IPS-NIHi7 (cell line): ENCODE results near the gene RBM5.
A peak's percentile ranks its signal among the peaks of the same experiment; 100 is the strongest.

ENCODE experiments used
- DNase-seq: peaks from one replicate; pipeline ENCODE4 v3.0.0; 2012; ENCODE audit warnings: mixed read lengths; ENCODE audit errors: extremely low spot score

RBM5 gene

DNA sequence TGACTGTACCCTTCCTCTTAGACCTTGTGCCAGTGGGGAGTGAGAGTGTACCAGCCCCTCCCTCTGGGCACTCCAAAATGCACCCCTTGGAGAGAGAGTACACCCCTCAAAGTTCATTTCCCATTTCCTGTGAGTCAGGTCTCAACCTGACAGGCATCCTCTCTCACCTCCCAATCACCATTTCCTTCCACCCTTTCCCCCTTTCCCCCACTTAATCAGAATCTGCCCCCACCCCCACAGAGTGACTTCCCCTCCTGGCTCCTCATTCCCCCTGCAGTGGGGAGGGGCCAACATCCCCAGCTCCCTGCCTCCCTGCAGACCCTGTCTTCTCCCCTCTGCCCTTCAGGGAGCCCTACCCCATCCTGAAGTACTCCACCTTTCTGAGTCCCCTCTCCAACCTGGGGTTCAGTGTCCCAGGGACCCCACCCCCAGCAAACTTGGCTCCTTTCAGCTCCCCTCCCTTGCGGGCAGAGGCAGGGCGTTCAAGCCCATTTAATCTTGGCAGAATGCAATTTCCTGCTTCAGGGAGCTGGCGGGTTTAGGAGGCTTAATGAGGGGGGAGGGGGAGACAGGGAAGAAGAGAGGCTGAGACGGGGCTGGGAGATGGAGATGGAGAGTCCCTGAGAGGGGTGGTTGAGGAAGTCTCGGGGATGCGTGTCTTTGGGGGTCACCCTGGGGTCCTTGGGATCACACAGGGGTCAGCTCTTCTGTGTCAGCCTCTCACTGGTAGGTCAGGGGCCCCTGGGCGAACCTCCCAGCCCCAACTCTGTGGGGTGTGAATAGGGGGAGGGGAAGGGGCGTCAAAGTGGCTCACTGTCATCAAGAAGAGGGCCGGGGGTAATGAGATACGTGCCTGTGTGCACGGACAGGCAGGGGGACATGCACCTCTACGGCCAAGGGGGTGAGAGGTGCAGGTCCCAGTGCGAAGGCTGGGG is 49.8 kb downstream of the RBM5 start:
- peak; percentile 73 for DNase-seq

DNA sequence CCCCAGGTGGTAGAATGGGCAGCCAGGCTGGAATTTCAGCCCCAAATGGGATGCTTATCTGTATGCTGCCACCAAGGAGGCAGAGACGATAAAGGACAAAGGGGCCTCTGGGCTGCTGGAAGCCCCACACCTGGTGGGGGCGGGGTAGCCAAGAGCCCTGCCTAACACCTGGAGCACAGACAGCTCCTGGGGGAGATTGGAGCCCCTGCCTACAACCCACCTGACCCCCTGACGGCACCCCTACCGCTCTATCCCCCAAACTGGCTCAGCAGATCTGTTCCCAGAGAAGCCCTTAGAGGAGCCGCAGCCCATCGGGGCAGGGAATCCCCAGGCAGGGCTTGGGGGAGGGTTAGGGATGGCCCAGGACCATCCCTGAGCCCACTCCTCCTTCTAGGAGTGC is 50.6 kb downstream of the RBM5 start:
- no peak for DNase-seq

DNA sequence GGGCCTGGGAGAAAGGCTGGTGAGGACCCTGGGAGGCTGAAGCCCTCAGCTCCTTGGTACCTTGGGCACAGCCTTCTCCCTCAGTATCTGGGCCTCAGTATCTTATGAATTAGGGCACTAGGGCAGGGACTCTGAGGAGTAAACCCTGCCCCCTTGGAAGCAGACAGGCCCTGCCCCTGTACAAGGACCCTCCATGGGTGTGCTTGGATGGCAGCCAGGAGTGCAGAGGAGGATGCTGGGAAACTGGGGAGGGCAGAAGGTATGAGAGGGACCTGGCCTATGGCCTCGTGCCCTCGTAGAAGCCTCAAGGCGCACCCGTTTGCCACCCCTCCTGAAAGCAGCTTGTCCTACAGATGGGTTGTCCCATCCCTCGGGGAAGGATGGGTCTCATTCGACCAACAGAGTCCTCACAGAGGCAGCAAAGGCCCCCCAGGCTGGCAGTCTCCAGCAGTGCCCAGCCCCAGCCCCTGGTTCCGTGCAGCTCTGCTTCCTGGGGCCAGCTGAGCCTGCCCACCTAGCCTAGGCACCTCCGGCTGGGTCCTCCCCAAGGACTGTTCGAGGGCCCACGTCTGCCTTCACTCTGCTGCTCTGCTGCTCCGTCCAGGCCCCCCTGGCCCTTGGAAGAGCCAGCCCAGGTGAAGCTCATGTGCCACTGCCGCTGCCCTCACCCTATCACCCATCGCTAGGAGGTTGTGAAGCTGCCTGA is 51.2 kb downstream of the RBM5 start:
- no peak for DNase-seq

DNA sequence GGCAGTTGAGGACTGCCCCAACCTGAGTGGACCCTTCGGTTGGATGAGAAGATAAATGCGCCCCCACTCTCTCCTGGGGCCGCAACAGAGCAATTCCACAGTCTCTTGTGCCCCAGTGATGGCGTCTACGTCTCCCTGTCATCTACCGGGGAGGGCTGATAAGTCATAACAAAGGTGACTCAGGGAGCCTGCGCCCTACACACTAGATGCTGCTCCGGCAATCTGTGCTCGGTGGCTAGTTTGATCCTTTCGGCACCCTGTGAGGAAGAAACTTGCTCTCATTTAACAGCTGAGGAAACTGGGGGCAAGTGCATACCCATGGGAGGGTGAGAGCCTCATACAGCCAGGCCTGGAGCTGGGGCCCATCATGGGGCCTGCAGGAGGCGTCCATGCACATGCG is 52.3 kb downstream of the RBM5 start:
- no peak for DNase-seq

DNA sequence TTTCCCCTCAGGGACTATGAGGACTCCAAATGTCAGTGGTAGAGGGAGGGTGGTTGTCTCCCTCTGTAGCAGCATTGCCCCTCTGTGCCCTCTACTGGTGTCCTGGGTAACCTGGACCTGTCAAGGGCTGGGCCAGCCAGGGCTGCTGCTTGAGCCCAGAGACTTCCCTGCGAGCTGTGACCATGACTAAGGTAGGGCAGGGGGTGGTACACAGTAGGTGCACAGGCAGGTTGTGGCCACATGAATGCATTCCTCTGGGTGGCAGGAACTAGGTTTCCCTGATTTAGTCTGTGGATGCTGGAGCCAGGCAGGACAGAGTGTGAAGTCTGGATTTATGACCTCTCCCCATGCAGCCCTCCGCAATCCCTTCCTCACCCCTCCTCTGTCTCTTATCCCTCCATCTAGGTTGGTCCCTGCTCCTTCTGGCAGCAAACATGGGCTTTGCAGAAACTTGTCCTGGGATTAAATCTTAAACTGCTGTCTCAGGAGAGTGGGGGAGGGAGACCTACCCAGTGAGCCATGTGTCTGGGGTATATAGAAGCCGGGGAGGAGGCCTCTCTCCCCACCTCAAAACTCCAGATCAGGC is 57.7 kb downstream of the RBM5 start:
- no peak for DNase-seq

DNA sequence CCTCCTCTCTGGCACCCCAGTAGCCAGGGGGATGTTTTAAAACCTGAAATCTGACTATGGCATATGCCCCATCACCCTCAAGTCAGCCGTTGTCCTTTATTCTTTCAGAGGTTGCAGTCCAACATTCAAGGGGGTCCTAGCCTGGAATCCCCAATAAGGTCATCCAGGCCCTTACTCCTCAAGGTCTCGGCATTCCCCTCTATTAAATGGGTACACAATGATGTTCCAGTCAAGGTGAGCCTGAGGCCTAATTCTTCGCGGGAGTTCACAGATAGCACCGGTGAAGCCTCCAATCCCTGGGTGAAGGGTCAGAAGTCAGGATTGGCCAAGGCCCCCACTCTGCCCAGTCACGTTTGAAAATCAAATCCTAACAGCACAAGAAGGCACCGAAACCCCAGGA is 58.3 kb downstream of the RBM5 start:
- DNase-seq = no peak

DNA sequence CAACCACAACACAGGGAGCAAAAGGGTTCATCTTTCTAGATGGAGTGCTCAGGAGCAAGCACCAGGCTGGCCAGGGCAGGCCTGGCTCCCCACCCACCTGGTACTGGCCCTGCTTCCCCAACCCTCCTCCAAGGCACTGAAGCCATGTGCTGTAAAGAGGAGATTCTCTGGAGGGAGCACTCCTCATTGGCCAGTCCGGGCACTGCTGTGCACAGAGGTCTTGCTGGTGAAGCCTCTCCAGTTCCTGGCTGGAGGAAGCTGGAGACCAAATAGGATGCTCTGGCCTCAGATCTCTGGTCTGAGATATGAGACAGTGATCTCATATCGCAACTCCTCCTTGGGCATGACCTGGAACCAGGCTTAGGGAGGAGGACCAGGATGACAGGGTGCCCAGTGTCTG is 58.7 kb downstream of the RBM5 start:
- DNase-seq = no peak

DNA sequence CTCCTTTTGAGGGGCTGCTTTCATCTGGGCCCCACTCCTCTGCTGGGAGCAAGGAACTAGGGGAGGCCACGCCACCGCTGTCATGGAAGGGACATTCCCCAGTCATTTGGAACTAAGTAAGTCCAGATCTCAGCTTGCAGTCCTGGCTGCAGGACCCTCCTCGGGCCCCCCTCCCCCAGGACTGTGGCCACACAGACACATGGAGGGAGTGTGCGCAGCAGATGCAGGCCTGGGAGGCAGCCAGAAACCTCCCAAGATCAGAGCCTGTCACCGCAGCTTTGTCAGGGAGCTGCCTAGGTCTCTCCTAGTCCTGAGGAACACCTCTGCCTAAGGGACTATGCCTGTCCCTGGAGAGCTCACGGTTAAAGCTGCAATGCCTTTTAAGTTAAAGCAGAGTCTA is 59.1 kb downstream of the RBM5 start:
- no peak for DNase-seq

DNA sequence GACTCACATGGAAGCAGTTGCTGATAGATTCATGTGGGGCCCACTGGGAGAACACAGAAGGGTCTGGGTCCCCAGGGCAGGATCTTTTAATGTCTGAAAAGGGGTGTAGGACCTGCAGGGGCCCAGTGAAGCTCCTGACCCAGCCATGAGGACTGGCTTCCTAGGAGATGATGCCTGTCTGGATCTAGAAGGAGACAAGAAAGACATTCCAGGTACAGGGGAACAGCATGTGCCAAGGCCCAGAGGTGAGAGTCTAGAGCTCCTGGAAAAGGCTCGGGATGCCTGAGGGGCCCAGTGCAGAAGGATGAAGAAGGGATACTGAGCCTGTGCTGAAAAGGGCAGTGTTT is 61.7 kb downstream of the RBM5 start:
- DNase-seq = no peak

DNA sequence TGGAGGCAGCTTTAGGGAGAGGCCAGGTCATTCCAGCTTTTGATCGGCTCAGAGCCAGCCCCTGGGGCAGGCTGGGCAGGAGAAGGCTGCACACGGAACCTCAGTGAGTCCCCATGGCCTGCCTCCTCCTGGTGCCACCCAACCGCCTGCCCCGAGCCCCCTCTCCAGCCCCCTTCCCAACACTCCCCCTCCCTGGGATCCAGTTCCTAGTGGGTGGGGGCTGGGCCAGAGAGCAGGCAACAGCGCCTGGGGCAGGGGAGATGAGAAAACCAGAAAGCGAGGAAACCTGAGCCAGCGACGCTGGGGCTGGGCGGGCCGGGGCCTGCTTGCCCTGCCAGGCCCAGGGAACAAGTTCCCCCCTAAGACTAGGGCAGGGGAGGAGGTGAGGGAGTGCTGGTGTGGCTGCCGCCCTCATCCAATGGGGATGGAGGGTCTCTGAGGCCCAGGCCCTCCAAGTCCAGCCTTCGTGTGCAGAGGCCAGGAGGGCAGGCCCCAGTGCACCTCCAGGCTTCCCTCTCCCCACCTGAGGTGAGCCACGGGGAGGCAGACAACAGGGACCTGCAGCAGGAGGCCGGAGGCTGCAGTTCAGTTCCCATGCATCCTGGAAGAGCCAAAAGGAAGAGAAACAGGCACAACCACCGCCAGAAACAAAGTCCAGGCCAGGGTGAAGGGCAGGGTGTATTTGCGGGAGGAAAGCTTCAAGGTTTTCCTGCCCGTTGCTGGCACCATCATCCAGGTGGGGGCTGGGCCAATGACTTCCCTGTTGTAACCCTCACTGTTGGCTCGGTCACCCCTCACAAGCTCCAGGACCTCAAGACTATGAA is 62.4 kb downstream of the RBM5 start:
- peak; percentile 74 for DNase-seq

DNA sequence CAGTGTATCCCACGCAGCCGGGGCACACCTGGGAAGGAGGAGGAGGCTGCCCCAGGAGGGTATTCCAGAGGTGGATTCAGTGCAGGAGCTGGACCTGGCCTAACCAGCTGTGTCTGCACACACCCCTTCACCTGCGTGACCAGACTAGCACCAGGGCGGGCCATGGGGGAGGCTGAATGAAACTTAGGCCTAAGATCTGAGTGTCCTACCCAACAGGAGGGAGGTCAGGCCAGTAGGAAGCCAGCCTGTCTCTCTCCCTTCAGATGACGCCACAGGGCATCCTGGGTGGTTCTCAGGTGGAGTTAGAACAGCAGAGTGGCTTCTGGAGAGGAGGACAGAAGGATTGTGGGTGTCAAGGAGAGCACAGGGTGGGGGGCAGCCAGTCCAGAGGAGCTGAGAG is 63.0 kb downstream of the RBM5 start:
- DNase-seq = no peak

DNA sequence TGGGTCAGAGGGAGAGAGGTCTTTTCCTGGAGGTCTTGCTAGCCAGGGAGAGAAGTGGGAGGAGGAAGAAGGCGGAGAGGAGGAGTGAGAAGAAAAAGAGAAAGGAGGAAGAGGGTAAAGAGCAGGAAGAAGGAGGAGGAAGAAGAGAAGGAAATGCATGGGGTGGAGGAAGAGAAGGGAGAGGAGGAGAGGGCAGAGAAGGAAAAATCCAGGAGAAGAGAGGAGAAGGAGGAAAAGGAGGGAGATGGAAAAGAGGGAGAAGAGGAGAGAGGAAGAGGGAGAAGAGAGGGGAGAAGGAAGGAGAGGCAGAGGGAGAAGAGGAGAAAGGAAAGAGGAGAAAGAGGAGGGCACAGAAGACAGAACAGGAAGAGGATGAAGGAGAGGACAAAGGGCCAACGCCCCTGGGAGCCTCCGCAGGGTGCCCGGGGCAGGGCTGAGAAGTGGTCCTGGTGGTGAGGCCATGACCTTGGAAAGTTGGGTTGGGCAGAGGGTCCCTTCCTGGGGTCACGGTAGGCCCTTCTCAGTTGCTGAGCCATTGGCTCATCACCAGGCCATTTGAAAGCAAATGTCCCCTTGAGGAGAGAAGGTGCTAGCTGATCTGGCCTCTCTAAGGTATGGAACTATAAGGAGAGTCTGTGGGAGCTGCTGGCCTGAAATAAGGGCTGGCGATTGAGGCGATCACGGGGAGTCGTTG is 65.2 kb downstream of the RBM5 start:
- no peak for DNase-seq

DNA sequence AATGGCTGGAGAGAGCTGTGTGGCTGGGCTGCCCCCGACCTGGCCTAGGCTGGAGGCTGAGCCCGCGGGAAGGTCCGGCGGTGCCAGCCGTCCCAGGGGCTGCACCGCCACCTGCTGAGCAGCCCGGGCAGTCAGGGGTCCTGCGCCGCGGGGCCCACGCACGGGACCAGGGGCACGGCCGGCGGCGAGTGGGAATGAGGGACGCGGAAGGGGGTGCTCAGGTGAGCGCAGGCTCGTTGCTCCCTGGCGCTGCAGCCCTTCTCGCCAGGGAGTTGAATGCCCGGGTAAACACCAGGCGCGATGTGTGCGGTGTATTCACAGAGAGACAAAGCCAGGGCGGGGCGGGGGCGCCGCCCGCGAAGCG is 65.7 kb downstream of the RBM5 start:
- peak; percentile 59 for DNase-seq

DNA sequence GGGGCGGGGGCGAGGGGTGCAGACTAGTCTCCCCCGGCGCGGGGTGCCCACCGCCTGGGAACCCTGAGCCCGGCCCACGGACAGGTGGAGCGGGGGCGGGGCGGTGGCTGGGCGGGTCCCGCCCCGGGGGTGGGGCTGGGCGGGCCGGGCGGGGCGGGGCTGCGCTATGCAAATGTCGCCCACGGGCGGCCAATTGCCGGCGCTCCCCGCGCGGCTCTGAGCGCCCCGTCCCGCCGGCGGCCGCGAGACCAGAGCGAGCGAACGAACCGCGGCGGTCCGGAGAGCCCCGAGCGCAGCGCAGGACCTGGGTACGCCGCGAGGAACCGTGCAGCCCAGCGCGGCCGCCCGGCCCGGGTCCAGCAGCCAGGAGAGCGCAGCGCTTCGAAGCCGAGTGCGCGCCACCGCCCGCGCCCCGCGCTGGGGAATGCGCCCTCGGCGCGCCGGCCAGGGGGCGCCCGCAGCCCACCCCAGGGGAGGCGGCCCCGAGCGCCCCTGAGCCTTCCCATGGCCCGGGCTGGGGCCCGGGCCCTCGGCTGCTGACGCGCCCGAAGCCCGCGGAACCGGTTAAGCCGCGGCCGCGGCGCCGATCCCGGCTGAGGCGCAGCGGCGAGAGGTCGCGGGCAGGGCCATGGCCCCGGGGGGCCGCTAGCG is 66.2 kb downstream of the RBM5 start, which contains the start of gene SEMA3F:
TSS of gene SEMA3F (plus strand) at position 485 of the 651 bp plus-strand sequence. CDS start 4,299 bp downstream, outside the sequence.
- peak; percentile 88 for DNase-seq

DNA sequence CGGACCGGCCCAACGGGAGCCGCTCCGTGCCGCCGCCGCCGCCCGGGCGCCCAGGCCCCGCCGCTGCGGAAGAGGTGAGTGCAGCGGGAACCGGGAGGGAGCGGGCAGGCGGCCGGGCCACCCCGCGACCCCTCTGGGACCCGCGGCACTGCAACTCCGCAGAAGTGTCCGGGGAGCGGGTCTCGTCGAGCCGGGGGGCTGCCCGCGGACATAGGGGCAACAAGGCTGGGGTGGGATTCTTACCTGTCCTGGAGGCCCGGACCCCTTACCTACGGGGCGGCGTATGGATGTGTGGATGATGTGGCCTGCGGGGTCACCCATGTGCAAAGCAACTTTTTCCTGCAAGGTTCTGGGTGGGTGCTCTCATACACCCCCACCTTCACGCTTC is 66.8 kb downstream of the RBM5 start:
- no peak for DNase-seq

DNA sequence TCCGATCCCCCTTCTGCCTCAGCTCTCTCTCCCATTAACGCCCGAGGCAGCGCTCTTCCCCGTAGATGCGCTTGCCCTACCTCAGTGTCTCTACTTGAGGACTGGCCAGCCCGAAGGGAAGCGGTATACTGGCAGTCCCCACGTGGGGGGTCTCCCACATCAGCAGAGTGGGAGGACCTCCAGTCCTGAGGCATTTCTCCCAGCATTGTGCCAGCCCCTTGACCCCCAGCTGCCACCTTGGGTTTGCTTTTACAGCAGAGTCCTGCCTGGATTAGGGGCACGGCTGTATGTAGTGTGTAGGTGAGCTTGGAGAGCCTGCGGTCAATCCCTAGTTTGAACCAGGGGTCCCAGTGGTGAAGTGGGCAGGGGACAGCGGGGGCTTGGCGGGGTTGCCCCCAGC is 67.2 kb downstream of the RBM5 start:
- no peak for DNase-seq

DNA sequence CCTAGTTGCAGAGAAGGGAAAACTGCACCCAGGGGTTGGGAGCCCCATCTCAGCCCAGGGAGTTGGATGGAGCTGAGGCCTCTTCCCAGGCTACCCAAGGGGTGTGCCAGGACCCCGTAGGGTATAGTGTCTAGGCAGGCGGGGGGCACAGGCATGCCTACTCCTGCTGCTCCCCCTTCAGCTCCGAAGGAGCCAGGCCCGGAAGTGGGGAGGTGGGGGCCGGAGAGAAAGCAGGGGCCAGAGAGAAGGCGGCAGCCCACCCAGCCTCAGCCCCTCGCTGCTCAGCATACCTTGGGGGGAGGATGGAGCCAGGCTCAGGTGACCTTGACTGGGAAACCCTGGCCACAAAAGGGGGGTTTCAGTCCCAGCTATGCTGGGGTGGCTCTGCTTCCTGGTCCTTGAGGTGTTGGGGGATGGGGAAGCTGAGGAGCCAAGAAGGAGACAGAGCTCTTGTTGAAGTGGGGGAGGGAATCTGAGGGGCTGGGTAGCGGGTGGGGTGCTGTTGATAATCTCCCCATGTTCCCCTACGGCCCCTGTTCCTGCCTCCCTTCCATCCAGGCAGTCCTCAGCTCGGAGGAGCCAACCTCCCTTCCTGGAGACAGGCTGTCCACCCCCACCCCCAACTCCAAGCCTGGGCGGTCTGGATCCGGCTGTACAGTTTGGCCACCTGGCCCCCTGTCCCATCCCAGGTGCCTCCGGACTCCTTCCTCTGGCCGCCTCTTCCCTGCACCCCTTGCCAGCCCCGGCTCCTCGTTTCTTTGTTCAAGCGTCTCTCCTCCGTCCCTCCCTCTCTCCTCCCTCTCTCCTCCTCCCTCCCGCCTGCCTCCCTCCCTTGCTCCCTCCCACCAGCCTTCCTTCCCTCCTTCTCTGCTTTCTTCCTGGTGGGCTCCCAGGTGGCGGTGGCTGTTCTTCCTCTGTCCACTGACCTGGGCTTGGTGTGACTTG is 68.1 kb downstream of the RBM5 start:
- peak; percentile 68 for DNase-seq

DNA sequence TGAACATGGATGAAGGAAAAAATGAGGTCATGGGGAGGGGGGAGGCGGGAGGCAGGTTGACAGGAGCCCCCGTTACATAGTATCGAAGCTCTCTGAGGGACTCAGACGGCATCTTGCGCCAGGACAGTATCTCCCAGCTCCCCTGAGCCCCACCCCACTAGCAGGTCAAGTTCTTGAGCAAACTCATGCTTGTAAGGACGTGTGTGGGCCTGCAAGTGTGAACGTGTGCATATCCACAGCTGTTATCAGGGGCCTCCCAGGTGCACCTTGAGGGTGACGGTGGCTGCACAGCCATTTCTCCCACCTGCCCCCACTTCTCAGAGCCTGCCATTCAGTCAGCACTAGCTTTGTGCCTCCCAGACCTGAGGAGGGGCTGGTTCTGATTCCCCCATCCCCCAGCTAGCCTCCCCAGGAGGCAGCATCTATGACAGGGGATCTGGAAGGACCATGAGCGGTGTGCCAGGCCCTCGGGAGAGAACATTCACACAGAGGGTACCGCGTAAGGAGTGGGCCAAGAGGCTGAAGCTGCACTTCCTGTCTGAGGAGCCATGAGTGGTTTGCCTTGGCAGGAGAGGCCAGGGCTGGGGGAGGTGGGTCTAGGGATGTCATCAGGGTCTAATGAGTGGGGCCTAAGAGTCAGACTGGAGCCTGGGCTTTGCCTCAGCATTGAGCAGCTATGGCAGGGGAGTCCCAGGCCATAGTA is 69.3 kb downstream of the RBM5 start:
- no peak for DNase-seq

DNA sequence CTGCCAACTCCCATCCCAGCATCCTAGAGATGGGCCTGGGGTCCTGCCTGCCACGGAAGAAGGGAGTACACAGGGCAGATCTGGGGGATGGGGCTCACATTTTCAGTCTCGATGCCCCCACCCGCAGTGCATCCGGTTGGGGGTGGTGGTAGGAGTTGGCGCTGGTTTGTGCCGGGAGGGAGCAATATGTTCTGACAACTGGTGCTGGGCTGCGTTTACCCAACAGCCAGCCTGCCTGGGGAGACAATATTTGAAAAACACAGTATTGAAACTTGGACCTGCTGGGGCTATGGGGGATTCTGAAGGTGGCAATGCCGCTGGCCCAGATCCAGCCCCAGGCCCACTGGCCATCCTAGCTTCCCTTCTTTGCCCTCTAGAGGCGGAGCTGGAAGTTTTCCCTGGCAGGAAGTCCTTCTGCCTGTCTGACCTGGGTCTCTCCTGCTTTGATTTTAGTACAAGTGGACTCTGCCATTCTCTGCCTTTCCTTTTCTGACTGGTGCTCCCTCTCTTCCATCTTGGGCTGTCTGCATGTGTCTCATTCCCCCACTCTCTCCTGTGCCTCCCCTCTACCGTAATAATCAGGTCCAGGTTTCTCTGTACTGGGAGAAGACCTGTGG is 69.9 kb downstream of the RBM5 start:
- DNase-seq = no peak
